ENCODE measurements around the gene CMSS1. TPM values are rescaled to one million over a fixed set of nuclear protein-coding genes. Genes with fewer than 3 reads are reported as not detected.

The CMSS1 gene
- total RNA-seq, 1 experiment from 2014 or later = 55.8 TPM

DNA sequence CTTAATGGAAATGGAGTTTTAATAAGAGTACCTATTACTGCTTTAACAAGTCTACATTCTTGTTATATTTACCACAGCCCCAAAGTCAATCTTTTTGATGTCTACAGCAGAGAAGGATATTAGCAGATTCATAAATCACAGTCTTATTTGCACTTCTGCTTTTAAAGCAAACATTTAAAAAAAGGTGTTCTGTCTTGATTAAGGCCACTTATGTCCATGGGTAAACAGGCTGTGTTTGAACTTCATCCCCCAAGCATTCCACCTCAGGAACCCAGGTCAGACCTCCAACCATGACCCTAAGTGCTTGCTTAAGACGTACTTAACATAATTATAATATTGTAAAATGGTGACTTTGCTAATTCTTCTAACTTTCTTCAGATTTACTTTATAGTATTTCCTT, 113.4 kb downstream of the CMSS1 start:
- Mint-ChIP-seq H3K27me3 (ENCODE audit: unreplicated experiment) (no peaks in the 10 kb centered on the region), H3K4me3 (ENCODE audit: low read depth, unreplicated experiment) (no peak overlapping the region), H3K36me3 (ENCODE audit: insufficient read depth, unreplicated experiment) (no peaks in the 10 kb centered on the region), H3K27ac (ENCODE audit: unreplicated experiment) (no peak overlapping the region), H3K9me3 (ENCODE audit: low read depth, unreplicated experiment) (no peaks in the 10 kb centered on the region), H3K4me1 (ENCODE audit: low read depth, unreplicated experiment) (peaks cover 8% of the 10 kb centered on the region)
- CTCF ChIA-PET = no interaction called here
- intact Hi-C loops (cut with micrococcal nuclease; ENCODE audit: unreplicated experiment) = no loop called here
- no peak for DNase-seq
- no TSS peak for BruUV-seq (replicated peaks)
- TF ChIP-seq, protein P1, sequence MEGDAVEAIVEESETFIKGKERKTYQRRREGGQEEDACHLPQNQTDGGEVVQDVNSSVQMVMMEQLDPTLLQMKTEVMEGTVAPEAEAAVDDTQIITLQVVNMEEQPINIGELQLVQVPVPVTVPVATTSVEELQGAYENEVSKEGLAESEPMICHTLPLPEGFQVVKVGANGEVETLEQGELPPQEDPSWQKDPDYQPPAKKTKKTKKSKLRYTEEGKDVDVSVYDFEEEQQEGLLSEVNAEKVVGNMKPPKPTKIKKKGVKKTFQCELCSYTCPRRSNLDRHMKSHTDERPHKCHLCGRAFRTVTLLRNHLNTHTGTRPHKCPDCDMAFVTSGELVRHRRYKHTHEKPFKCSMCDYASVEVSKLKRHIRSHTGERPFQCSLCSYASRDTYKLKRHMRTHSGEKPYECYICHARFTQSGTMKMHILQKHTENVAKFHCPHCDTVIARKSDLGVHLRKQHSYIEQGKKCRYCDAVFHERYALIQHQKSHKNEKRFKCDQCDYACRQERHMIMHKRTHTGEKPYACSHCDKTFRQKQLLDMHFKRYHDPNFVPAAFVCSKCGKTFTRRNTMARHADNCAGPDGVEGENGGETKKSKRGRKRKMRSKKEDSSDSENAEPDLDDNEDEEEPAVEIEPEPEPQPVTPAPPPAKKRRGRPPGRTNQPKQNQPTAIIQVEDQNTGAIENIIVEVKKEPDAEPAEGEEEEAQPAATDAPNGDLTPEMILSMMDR (IDR thresholded peaks at IDR 0.05; ENCODE audit: unreplicated experiment) = no peak

DNA sequence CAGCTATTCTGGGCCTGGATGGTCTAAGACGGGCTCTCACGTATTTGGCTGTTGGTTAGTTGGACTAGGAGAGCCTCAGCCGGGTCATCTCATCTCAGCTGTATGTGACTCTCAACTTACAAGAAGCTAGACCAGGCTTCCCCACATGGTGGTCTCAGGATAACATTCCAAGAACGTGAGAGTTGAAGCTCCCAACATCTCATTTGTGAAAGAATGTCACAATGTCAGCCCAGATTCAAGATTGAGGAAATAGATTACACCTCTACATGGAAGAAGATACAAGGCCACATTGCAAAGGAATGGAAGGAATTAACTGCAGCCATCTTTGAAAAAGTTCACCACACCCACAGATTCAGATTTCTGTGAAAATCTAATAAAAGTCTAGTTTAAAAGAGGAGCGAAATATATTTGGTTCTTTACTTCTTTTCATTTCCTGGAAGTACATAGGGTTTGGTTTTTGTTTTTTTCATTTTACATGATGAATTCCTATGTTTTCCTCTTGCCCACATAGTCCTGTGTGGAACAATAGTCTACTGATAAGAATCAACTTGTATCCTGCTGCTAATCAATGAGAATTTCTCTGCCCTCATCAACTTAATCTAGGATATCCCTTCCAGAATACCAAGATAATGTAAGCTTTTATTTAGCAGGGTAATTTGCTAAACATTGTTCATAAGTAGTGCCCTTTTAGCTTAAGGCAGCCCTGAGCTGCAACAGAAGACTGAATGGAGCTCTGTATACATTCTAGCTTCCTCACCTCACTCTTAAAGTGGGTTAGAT, 116.5 kb downstream of the CMSS1 start:
- Mint-ChIP-seq H3K27ac (ENCODE audit: unreplicated experiment) (no peak overlapping the region), H3K9me3 (ENCODE audit: low read depth, unreplicated experiment) (no peaks in the 10 kb centered on the region), H3K4me3 (ENCODE audit: low read depth, unreplicated experiment) (no peak overlapping the region), H3K4me1 (ENCODE audit: low read depth, unreplicated experiment) (peaks cover 17% of the 10 kb centered on the region), H3K36me3 (ENCODE audit: insufficient read depth, unreplicated experiment) (no peaks in the 10 kb centered on the region), H3K27me3 (ENCODE audit: unreplicated experiment) (no peaks in the 10 kb centered on the region)
- no TSS peak for BruUV-seq (replicated peaks)
- intact Hi-C loops (cut with micrococcal nuclease; ENCODE audit: unreplicated experiment) = no loop called here
- CTCF ChIA-PET = no interaction called here
- no peak for DNase-seq
- TF ChIP-seq, protein P1 (IDR thresholded peaks at IDR 0.05; ENCODE audit: unreplicated experiment) = no peak

DNA sequence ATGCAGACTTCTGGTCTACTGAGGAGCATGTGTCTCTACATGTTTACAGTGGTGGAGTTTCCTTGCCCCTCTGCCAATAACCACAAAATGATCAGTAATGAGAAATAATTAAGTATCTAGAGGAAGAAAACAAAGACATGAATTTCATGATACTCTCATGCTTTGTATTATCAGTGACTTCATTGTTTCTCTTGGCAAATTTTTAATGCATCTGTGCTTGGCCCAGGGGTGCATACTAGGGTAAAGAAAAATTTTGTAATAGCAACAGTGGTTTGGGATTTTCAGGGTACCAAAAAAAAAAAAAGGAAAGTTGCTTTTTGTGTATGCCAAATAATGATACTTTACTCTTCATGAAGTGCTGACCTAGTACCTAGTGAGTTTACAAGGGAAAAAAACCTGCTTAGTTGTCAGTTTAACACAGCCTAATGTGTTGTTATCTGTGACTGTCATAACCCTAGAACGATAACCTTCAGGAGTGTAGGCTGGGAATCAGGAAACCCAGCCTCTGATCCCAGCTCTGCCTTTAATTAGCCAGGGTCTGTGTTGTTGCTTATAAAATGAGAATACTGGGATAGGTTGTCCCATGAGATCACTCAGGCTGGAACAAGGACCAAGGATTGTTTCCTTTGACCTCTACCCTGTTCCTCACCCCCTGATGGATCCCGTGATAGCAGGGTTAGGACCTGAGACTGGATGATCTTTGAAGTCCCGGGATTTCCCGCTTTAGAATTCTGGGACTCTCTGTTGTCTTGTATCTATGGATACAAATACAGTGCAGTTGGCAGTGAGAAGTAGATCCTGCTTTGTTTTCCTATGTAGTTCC, 117.5 kb downstream of the CMSS1 start:
- TF ChIP-seq, protein P1 (IDR thresholded peaks at IDR 0.05; ENCODE audit: unreplicated experiment) = no peak
- no peak for DNase-seq
- Mint-ChIP-seq H3K27ac (ENCODE audit: unreplicated experiment) (no peak overlapping the region), H3K4me3 (ENCODE audit: low read depth, unreplicated experiment) (no peak overlapping the region), H3K27me3 (ENCODE audit: unreplicated experiment) (no peaks in the 10 kb centered on the region), H3K36me3 (ENCODE audit: insufficient read depth, unreplicated experiment) (no peaks in the 10 kb centered on the region), H3K9me3 (ENCODE audit: low read depth, unreplicated experiment) (no peaks in the 10 kb centered on the region), H3K4me1 (ENCODE audit: low read depth, unreplicated experiment) (peaks cover 23% of the 10 kb centered on the region)
- no TSS peak for BruUV-seq (replicated peaks)
- CTCF ChIA-PET = interaction anchor here (0.6 kb wide), 1 partner anchor 85 kb away, joined by 5 read pairs; no protein-coding TSS in a partner anchor
- intact Hi-C loops (cut with micrococcal nuclease; ENCODE audit: unreplicated experiment) = no loop called here

DNA sequence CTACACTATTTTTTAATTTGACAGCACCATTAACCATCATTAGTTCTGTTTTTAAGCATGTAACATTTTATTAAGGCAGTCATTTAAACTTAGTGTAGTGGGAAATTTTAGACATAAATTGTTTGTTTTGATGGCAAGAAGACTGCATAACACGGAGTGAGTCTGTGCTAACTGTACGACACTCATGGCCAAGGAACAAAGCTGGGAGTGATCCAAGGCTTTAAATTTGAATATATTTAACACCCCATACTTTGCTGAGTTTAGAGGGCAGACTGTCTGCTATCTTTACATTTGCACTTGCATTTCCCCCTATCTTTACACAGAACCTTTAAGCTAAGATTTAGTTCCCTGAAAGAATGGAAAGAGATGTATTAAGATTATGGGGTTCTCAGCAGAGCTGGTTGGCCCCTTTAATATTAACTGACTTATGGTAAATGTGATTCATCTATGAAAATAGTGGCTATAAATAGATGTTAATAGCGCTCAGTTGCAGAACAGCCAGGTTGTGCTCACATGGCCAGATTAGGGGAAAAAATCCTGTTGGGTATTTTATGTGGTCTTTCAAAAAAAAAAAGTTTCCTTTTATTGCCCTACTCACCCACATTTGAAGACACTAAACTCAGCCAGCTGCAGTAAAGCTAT, 120.7 kb downstream of the CMSS1 start:
- DNase-seq = no peak
- Mint-ChIP-seq H3K4me3 (ENCODE audit: low read depth, unreplicated experiment) (no peak overlapping the region), H3K27ac (ENCODE audit: unreplicated experiment) (no peak overlapping the region), H3K36me3 (ENCODE audit: insufficient read depth, unreplicated experiment) (no peaks in the 10 kb centered on the region), H3K27me3 (ENCODE audit: unreplicated experiment) (no peaks in the 10 kb centered on the region), H3K4me1 (ENCODE audit: low read depth, unreplicated experiment) (peaks cover 23% of the 10 kb centered on the region), H3K9me3 (ENCODE audit: low read depth, unreplicated experiment) (no peaks in the 10 kb centered on the region)
- no TSS peak for BruUV-seq (replicated peaks)
- intact Hi-C loops (cut with micrococcal nuclease; ENCODE audit: unreplicated experiment) = no loop called here
- TF ChIP-seq, protein P1 (IDR thresholded peaks at IDR 0.05; ENCODE audit: unreplicated experiment) = no peak
- CTCF ChIA-PET = no interaction called here

Measured in Calu3 (cell line).